ENCODE measurements around the gene IQSEC3.

IQSEC3 gene

DNA sequence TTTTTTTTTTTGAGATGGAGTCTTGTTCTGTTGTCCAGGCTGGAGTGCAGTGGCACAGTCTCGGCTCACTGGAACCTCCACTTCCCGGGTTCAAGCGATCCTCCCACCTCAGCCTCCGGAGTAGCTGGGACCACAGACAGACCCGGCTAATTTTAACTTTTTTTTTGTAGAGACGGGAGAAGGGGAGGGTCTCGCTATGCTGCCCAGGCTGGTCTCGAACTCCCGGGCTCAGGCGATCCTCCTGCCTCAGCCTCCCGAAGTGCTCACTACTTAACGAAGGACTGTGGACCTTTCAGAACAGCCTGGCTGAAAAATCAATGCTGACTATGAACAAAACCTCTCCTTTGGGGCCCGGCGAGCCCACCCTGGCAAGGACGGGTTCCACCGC is 136.5 kb downstream of the IQSEC3 start:
- H3K4me3 ChIP-seq (ENCODE audit: low read length in 2 of 2): peak overlapping the region in 1 of 2 donors; percentile 68
- H3K4me1 ChIP-seq (ENCODE audit: control insufficient read depth, insufficient read depth, low read length): peaks cover 8% of the 10 kb centered on the region
- H3K9ac ChIP-seq (ENCODE audit: low read length in 2 of 2): no peak overlapping the region
- peaks cover 43 to 45% of the 10 kb centered on the region in 2 donors for H3K27me3 ChIP-seq (ENCODE audit: control insufficient read depth in 1 of 2, insufficient read depth in 2 of 2, low read length in 2 of 2)
- H3K9me3 ChIP-seq (ENCODE audit: control insufficient read depth in 2 of 2, low read length in 2 of 2): no peaks in the 10 kb centered on the region
- no peak overlapping the region for H3K27ac ChIP-seq (ENCODE audit: low read length)
- no peaks in the 10 kb centered on the region for H3K36me3 ChIP-seq (ENCODE audit: control insufficient read depth in 2 of 2, insufficient read depth in 2 of 2, low read length in 2 of 2)

DNA sequence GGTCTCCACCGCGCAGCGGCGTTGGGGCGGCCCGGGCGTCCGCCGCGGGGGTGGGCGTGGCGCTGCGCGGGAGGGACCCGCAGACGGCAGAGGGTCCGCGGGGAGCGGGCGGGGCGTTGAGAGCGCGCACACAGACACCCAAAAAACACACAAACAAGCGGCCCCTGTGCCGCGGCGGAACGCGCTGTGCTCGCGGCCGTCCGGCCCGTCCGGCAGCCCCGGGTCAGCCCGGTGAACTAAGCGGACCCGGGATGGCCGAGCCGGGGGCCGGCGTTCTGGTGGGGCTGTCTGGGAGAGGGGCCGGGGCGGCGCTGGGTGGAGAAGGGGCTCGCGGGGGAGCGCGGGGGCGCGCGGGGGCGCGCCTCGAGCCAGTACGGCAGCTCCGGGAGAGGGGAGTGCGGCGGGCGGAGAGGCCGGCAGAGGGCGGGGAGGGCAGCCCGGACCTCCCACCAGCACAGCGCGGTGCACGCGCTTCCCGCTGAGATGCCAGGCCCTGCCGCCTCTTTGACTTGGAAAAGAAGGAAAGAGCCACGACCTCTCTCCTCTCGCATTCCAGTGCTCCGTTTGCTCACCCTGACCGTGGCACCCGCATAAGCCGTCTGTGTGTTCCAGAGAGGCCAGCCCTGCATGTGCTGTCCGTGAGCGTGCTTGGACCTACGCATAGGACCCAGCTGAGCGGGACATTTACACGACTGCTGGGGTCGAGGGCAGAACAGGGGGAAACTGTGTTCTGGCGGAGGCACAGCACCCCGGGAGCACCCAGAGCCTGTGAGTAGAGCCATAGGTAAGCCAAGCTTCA is 137.1 kb downstream of the IQSEC3 start:
- H3K27me3 ChIP-seq (ENCODE audit: control insufficient read depth in 1 of 2, insufficient read depth in 2 of 2, low read length in 2 of 2): peaks cover 45 to 46% of the 10 kb centered on the region in 2 donors
- peak overlapping the region in 1 of 2 donors; percentile 68 for H3K4me3 ChIP-seq (ENCODE audit: low read length in 2 of 2)
- H3K27ac ChIP-seq (ENCODE audit: low read length): no peak overlapping the region
- no peak overlapping the region for H3K9ac ChIP-seq (ENCODE audit: low read length in 2 of 2)
- no peaks in the 10 kb centered on the region for H3K36me3 ChIP-seq (ENCODE audit: control insufficient read depth in 2 of 2, insufficient read depth in 2 of 2, low read length in 2 of 2)
- H3K4me1 ChIP-seq (ENCODE audit: control insufficient read depth, insufficient read depth, low read length): peaks cover 8% of the 10 kb centered on the region
- H3K9me3 ChIP-seq (ENCODE audit: control insufficient read depth in 2 of 2, low read length in 2 of 2): no peaks in the 10 kb centered on the region

DNA sequence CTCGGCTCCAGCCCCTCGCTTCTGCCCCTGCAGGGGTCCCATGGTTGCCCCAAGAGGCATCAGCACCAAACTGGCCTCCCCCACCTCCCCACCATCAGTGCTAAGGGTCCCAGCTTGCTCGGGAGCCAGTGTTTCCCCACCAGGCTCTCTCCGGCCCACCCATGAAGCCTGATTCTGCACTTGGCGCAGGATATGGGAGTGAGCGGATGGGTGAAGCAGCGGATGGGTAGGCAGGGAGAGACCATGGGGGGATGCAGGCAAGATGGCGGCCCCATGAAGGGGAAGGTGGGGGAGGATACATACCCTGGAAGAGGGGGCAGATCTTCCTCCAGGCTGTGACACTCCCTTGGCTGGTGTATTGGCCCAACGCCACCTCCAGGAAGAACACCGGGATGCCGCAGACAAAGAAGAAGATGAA is 137.7 kb downstream of the IQSEC3 start:
- H3K9me3 ChIP-seq (ENCODE audit: control insufficient read depth in 2 of 2, low read length in 2 of 2): no peaks in the 10 kb centered on the region
- no peak overlapping the region for H3K9ac ChIP-seq (ENCODE audit: low read length in 2 of 2)

DNA sequence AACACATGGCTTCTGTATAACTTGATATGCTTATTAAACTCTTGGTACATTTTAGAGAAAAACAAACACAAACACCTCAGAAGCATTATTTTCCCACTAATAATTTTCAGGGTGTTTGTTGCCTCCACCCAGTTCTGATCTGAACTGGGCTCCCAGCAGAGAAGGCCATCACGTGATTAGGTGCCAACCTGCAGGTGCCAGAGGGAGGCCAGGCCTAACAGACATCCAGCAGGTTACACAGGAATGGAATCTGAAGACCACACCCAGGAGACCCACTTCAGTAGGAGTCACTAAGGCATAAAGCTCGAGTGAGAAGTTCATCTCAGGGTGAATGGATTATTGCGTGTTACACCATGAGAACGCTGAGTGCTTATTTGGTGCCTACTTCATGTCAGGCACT is 138.5 kb downstream of the IQSEC3 start:
- no peaks in the 10 kb centered on the region for H3K36me3 ChIP-seq (ENCODE audit: control insufficient read depth in 2 of 2, insufficient read depth in 2 of 2, low read length in 2 of 2)
- no peak overlapping the region for H3K9ac ChIP-seq (ENCODE audit: low read length in 2 of 2)
- no peak overlapping the region for H3K27ac ChIP-seq (ENCODE audit: low read length)
- no peak overlapping the region for H3K4me3 ChIP-seq (ENCODE audit: low read length in 2 of 2)
- H3K4me1 ChIP-seq (ENCODE audit: control insufficient read depth, insufficient read depth, low read length): peaks cover 8% of the 10 kb centered on the region
- peaks cover 49 to 50% of the 10 kb centered on the region in 2 donors for H3K27me3 ChIP-seq (ENCODE audit: control insufficient read depth in 1 of 2, insufficient read depth in 2 of 2, low read length in 2 of 2)
- H3K9me3 ChIP-seq (ENCODE audit: control insufficient read depth in 2 of 2, low read length in 2 of 2): no peaks in the 10 kb centered on the region

More for the DNA sequence above, 137.7 kb downstream of the IQSEC3 start:
- Histone ChIP-seq H3K27ac (ENCODE audit: low read length) (no peak overlapping the region), H3K36me3 (ENCODE audit: control insufficient read depth in 2 of 2, insufficient read depth in 2 of 2, low read length in 2 of 2) (no peaks in the 10 kb centered on the region), H3K27me3 (ENCODE audit: control insufficient read depth in 1 of 2, insufficient read depth in 2 of 2, low read length in 2 of 2) (peaks cover 45 to 46% of the 10 kb centered on the region in 2 donors), H3K4me3 (ENCODE audit: low read length in 2 of 2) (peak overlapping the region in 1 of 2 donors; percentile 68), H3K4me1 (ENCODE audit: control insufficient read depth, insufficient read depth, low read length) (peaks cover 8% of the 10 kb centered on the region)

DNA sequence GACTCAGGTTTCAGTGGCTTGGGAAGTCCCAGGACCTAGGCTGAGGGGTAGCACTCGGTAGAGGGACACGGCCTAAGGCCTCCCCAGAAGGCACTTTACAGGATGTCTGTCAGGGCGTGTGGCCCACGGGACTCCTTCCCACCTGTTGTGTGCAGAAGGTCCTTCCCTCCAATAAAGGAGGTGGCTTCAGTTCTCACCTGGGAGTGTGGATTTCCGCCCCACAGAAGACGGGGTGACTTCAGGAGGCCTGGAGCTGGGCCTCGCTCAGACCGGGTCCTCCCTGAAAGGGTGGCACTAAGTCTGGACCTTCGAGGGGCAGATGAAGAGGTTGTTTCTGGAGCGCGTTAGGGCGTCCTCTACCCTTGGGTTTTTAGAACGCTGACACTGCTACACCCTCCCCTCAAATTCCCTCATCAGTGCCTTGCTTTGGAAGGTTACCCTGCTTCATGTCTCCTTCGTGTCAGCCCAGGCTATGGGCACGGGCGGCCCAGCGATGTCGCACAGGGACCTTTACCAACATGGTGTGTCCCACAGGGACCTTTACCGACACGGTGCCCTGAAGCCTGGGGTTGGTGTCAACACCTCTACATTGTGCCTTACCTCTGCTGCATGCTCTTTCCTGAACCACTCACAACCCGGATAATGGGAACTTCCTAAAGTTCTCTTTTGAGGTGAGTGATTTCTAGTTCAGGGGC is 140.3 kb downstream of the IQSEC3 start:
- H3K4me1 ChIP-seq (ENCODE audit: control insufficient read depth, insufficient read depth, low read length): peaks cover 8% of the 10 kb centered on the region
- H3K27me3 ChIP-seq (ENCODE audit: control insufficient read depth in 1 of 2, insufficient read depth in 2 of 2, low read length in 2 of 2): peaks cover 52 to 59% of the 10 kb centered on the region in 2 donors
- H3K9me3 ChIP-seq (ENCODE audit: control insufficient read depth in 2 of 2, low read length in 2 of 2): no peaks in the 10 kb centered on the region
- no peaks in the 10 kb centered on the region for H3K36me3 ChIP-seq (ENCODE audit: control insufficient read depth in 2 of 2, insufficient read depth in 2 of 2, low read length in 2 of 2)
- no peak overlapping the region for H3K9ac ChIP-seq (ENCODE audit: low read length in 2 of 2)
- H3K27ac ChIP-seq (ENCODE audit: low read length): no peak overlapping the region
- no peak overlapping the region for H3K4me3 ChIP-seq (ENCODE audit: low read length in 2 of 2)

DNA sequence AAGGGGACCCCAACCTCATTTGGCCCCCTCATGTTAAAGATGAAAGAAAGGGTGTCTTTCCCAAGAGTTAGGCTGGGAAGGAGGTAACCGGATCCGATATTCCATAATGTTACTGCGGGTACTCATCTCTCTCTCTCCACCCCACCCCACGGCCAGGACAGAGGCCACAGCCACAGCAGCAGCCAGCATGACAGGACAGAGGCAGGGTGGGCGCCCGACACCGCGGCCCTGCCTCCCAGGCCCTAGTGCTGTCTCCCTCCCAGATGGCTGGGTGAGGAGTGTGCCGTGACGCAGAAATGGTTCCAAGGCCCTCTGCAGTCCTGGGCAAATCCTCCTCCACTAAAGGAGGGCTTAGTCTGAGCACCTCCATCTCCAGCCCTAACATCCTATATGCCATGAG is 141.2 kb downstream of the IQSEC3 start:
- no peak overlapping the region for H3K27ac ChIP-seq (ENCODE audit: low read length)
- H3K4me3 ChIP-seq (ENCODE audit: low read length in 2 of 2): no peak overlapping the region
- peaks cover 11% of the 10 kb centered on the region for H3K4me1 ChIP-seq (ENCODE audit: control insufficient read depth, insufficient read depth, low read length)
- no peaks in the 10 kb centered on the region for H3K36me3 ChIP-seq (ENCODE audit: control insufficient read depth in 2 of 2, insufficient read depth in 2 of 2, low read length in 2 of 2)
- H3K9me3 ChIP-seq (ENCODE audit: control insufficient read depth in 2 of 2, low read length in 2 of 2): no peaks in the 10 kb centered on the region
- H3K9ac ChIP-seq (ENCODE audit: low read length in 2 of 2): no peak overlapping the region
- H3K27me3 ChIP-seq (ENCODE audit: control insufficient read depth in 1 of 2, insufficient read depth in 2 of 2, low read length in 2 of 2): peaks cover 48 to 57% of the 10 kb centered on the region in 2 donors

DNA sequence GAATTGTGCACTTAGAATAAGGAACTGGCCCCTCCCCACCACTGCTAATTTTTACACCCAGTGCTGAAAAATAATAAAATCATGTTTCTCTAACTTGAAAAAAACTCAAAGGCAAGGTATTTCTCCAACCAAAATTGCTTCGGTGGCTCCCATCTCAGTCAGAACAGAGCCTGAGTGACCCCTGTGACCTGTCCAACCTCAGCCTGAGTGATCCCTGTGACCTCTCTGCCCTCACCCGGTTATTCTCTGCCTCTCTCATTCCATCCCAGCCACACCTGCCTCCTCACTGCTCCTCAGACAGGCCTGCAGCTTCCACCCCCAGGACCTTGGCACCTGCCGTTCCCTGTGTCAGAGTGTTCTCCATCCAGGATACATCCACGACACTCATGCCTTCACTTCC is 142.2 kb downstream of the IQSEC3 start:
- Histone ChIP-seq H3K4me1 (ENCODE audit: control insufficient read depth, insufficient read depth, low read length) (peaks cover 11% of the 10 kb centered on the region), H3K27ac (ENCODE audit: low read length) (no peak overlapping the region), H3K4me3 (ENCODE audit: low read length in 2 of 2) (no peak overlapping the region), H3K27me3 (ENCODE audit: control insufficient read depth in 1 of 2, insufficient read depth in 2 of 2, low read length in 2 of 2) (peaks cover 56 to 57% of the 10 kb centered on the region in 2 donors), H3K9ac (ENCODE audit: low read length in 2 of 2) (no peak overlapping the region), H3K9me3 (ENCODE audit: control insufficient read depth in 2 of 2, low read length in 2 of 2) (no peaks in the 10 kb centered on the region), H3K36me3 (ENCODE audit: control insufficient read depth in 2 of 2, insufficient read depth in 2 of 2, low read length in 2 of 2) (no peaks in the 10 kb centered on the region)

DNA sequence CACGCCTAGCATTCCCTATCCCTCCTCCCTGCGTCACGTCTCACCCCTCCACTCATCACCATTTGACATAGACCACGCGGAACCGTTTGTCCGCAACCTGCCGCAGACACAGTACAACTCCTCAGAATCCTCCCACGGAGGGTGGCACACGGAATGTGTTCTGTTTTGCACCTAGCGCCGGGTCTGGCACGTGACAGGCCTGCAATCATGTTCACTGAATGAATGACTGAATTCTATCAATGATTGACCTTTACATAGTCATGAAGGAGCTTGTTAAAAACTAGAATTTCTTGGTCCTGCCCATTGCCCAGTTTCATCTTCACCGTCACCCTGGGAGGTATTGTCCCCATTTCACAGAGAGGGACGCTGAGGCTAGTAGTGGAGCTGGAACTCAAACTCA is 142.7 kb downstream of the IQSEC3 start:
- Histone ChIP-seq H3K4me1 (ENCODE audit: control insufficient read depth, insufficient read depth, low read length) (peaks cover 7% of the 10 kb centered on the region), H3K27ac (ENCODE audit: low read length) (no peak overlapping the region), H3K36me3 (ENCODE audit: control insufficient read depth in 2 of 2, insufficient read depth in 2 of 2, low read length in 2 of 2) (no peaks in the 10 kb centered on the region), H3K27me3 (ENCODE audit: control insufficient read depth in 1 of 2, insufficient read depth in 2 of 2, low read length in 2 of 2) (peaks cover 54 to 56% of the 10 kb centered on the region in 2 donors), H3K4me3 (ENCODE audit: low read length in 2 of 2) (no peak overlapping the region), H3K9ac (ENCODE audit: low read length in 2 of 2) (no peak overlapping the region), H3K9me3 (ENCODE audit: control insufficient read depth in 2 of 2, low read length in 2 of 2) (no peaks in the 10 kb centered on the region)

DNA sequence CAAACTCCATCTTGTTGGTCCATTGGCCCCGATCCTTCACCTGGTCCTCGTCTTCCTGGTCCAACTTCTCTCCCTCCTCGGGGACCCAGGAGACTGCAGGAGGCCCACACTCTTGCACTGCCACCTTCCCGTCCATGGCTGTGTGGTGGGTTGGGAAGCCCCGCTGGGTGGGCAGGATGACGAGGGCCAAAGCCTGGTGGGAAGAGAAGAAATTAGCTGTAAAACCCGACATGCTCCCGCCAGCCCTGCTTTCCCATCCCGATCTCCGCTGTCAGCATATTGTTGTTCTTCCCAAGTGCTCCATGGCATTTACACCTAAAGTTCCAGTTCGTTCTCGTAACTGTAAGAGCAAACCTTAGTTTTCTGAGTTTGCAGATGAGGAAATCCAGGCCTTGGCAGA is 143.3 kb downstream of the IQSEC3 start:
- peaks cover 49 to 55% of the 10 kb centered on the region in 2 donors for H3K27me3 ChIP-seq (ENCODE audit: control insufficient read depth in 1 of 2, insufficient read depth in 2 of 2, low read length in 2 of 2)
- no peak overlapping the region for H3K27ac ChIP-seq (ENCODE audit: low read length)
- no peak overlapping the region for H3K4me3 ChIP-seq (ENCODE audit: low read length in 2 of 2)
- H3K9me3 ChIP-seq (ENCODE audit: control insufficient read depth in 2 of 2, low read length in 2 of 2): no peaks in the 10 kb centered on the region
- no peaks in the 10 kb centered on the region for H3K36me3 ChIP-seq (ENCODE audit: control insufficient read depth in 2 of 2, insufficient read depth in 2 of 2, low read length in 2 of 2)
- peaks cover 6% of the 10 kb centered on the region for H3K4me1 ChIP-seq (ENCODE audit: control insufficient read depth, insufficient read depth, low read length)
- H3K9ac ChIP-seq (ENCODE audit: low read length in 2 of 2): no peak overlapping the region

DNA sequence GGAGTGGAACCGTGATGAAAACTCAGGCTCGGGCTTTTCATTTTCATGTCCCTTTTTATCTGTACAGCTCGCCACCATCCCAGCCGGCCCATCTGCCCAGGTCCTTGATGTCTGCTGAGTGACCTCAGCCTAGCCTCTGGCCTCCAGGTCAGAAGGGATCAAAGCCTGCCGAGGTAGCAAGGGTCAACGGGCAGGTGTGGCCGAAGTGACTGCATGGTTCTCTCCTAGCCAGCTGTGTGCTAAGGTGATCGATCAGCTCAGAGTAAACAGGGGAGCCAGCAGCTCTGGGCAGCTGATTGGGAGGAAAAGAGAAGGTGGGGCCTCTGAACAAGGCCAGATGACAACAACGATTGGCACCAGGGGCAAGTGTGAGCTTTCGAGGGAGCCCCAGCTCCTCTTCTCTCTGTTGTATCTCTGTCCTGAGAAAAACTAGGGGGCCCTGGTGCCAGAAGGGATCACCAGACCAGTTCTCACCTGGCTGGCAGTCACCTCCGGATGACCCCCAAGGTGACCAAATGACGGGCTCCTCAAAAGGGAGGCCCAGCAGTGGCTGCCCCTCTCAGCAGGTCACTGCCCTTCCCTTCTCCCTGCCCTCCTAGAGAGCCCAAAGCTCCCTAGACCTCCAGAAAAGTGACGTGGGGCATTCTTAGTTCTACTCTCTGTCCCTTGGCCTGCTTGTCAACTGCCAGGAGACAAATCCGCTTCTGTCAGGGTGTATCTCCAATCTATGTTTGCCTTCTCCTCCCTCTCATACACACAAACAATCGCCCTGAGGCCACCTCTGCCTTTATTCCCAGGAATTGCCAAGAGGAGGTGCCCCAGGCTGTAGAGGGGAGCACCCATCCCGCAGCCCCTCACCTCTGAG is 143.9 kb downstream of the IQSEC3 start:
- Histone ChIP-seq H3K27me3 (ENCODE audit: control insufficient read depth in 1 of 2, insufficient read depth in 2 of 2, low read length in 2 of 2) (peaks cover 42 to 55% of the 10 kb centered on the region in 2 donors), H3K4me1 (ENCODE audit: control insufficient read depth, insufficient read depth, low read length) (peaks cover 6% of the 10 kb centered on the region), H3K9ac (ENCODE audit: low read length in 2 of 2) (no peak overlapping the region), H3K4me3 (ENCODE audit: low read length in 2 of 2) (no peak overlapping the region), H3K36me3 (ENCODE audit: control insufficient read depth in 2 of 2, insufficient read depth in 2 of 2, low read length in 2 of 2) (no peaks in the 10 kb centered on the region), H3K9me3 (ENCODE audit: control insufficient read depth in 2 of 2, low read length in 2 of 2) (no peaks in the 10 kb centered on the region), H3K27ac (ENCODE audit: low read length) (no peak overlapping the region)

Data from stomach smooth muscle (tissue), 2 donors.